Stimulated activated CD4-positive, alpha-beta T cell treated with anti-CD3 and anti-CD28 coated beads, Interleukin-4, amount 100 ng/mL, for 1 hour (primary cell): ENCODE measurements around the gene ARHGAP27.
A peak's percentile ranks its signal among the peaks of the same experiment; 100 is the strongest.

Experiments
- DNase-seq: peaks from one replicate; pipeline ENCODE4 v3.0.0-alpha.2; 2020

ARHGAP27 gene

GRCh38 chr17:45430738-45431530 lies 1.7 kb downstream of the ARHGAP27 start:
- peak; percentile 38 for DNase-seq

- DNase-seq: no peak
Measured at GRCh38 chr17:45430006-45430737, 2.5 kb downstream of the ARHGAP27 start.

GRCh38 chr17:45429339-45430005 lies 3.2 kb downstream of the ARHGAP27 start:
- no peak for DNase-seq

- DNase-seq: no peak
Measured at GRCh38 chr17:45428931-45429338, 3.7 kb downstream of the ARHGAP27 start.

GRCh38 chr17:45428050-45428617 lies 4.5 kb downstream of the ARHGAP27 start:
- DNase-seq: peak; percentile 81

- DNase-seq: no peak
Measured at GRCh38 chr17:45427181-45427835, 5.4 kb downstream of the ARHGAP27 start.

- no peak for DNase-seq
Measured at GRCh38 chr17:45426561-45426960, 6.1 kb downstream of the ARHGAP27 start.

- DNase-seq: no peak
Measured at GRCh38 chr17:45425984-45426413, 6.7 kb downstream of the ARHGAP27 start.

GRCh38 chr17:45425125-45425983 lies 7.3 kb downstream of the ARHGAP27 start:
- no peak for DNase-seq

GRCh38 chr17:45424769-45425124 lies 7.9 kb downstream of the ARHGAP27 start:
- no peak for DNase-seq

- DNase-seq: no peak
Measured at GRCh38 chr17:45423975-45424335, 8.7 kb downstream of the ARHGAP27 start.

GRCh38 chr17:45423304-45423974 lies 9.2 kb downstream of the ARHGAP27 start:
- DNase-seq: no peak

- no peak for DNase-seq
Measured at GRCh38 chr17:45414990-45415881, 17.4 kb downstream of the ARHGAP27 start.

GRCh38 chr17:45413498-45413923 lies 19.2 kb downstream of the ARHGAP27 start:
- DNase-seq: no peak

- DNase-seq: no peak
Measured at GRCh38 chr17:45411348-45412105, 21.1 kb downstream of the ARHGAP27 start.

GRCh38 chr17:45410144-45411091 lies 22.3 kb downstream of the ARHGAP27 start:
- peak; percentile 65 for DNase-seq

GRCh38 chr17:45409659-45410076 lies 23.0 kb downstream of the ARHGAP27 start:
- no peak for DNase-seq
